Heart left ventricle (tissue), 16 donors: ENCODE results near the gene CD8A. TPM values are rescaled to one million over a fixed set of nuclear protein-coding genes. Genes with fewer than 3 reads are reported as not detected.

Experiments
- ATAC-seq, 4 donors: fragments of 200-7000 bp; cut with Tn5 transposase; one replicate each; pipeline ENCODE4 v1.9.1; 2020 to 2022; ENCODE audit warnings: moderate library complexity in 4 of 4, mild to moderate bottlenecking in 3 of 4, moderate number of reproducible peaks in 1 of 4
- DNase-seq, 5 donors: peaks; one replicate each; pipeline ENCODE4 v3.0.0-alpha.2; 2020
- H3K27ac ChIP-seq, 12 donors: fragments of 200-600 bp; sonication (generic) in 4 of 12; one replicate each; pipeline versions ENCODE4 v1.5.0 to v1.8.0; 2016 to 2022; ENCODE audit warnings: mild to moderate bottlenecking in 2 of 12
- H3K27me3 ChIP-seq, 9 donors: fragments of 200-600 bp; sonication (generic) in 2 of 9; one replicate each; pipeline versions ENCODE4 v1.5.1 to v1.8.0; 2016 to 2022; ENCODE audit warnings: mild to moderate bottlenecking in 3 of 9
- H3K36me3 ChIP-seq, 9 donors: fragments of 200-600 bp; sonication (generic) in 2 of 9; one replicate each; pipeline versions ENCODE4 v1.5.0 to v1.8.0; 2018 to 2022; ENCODE audit warnings: mild to moderate bottlenecking in 2 of 9
- H3K4me1 ChIP-seq, 12 donors: fragments of 200-600 bp; sonication (generic) in 4 of 12; one replicate each; pipeline versions ENCODE4 v1.5.0 to v1.8.0; 2016 to 2022; ENCODE audit warnings: mild to moderate bottlenecking in 3 of 12
- H3K4me3 ChIP-seq, 12 donors: fragments of 200-600 bp; sonication (generic) in 4 of 12; one replicate each; pipeline versions ENCODE4 v1.5.0 to v1.8.0; 2017 to 2022; ENCODE audit warnings: mild to moderate bottlenecking in 9 of 12, moderate library complexity in 4 of 12
- H3K9me3 ChIP-seq, 12 donors: fragments of 200-600 bp; sonication (generic) in 4 of 12; one replicate each; pipeline versions ENCODE4 v1.5.0 to v1.8.0; 2016 to 2022; ENCODE audit warnings: mild to moderate bottlenecking in 1 of 12
- CTCF ChIP-seq, 12 donors: fragments of 200-600 bp; sonication (generic) in 4 of 12; IDR thresholded peaks; one replicate each; pipeline versions ENCODE4 v1.5.0 to v1.8.0; 2018 to 2022; ENCODE audit warnings: antibody characterized with exemption in 12 of 12, mild to moderate bottlenecking in 5 of 12
- POLR2A ChIP-seq, 2 donors: fragments of 450-650 bp; IDR thresholded peaks; one replicate each; pipeline ENCODE4 v1.6.1; 2017; ENCODE audit warnings: antibody characterized with exemption in 2 of 2, mild to moderate bottlenecking in 2 of 2, moderate library complexity in 2 of 2
- WGBS, 4 donors: extraction: QIAGEN DNeasy Blood & Tissue Kit in 2 of 4; methylation state at CpG; one replicate each; pipeline versions ENCODE4 v1.1.5 to v1.1.7; 2013 to 2018; 5-methylcytosine and 5-hydroxymethylcytosine counted together
- intact Hi-C, 10 donors: fragments of 100-400 bp; cut with DNase I; formaldehyde crosslinking; loops; one replicate each; pipeline versions ENCODE4 v1.11.1 to v1.14.2; 2022
- polyA plus RNA-seq, 2 donors: library from polyadenylated mRNA; stranded (reverse); fragments of 200-250 nt; gene quantifications; one replicate each; pipeline ENCODE4 v1.2.3, GENCODE V29; 2013
- total RNA-seq, 9 donors: library from RNA; depleted of rRNA in 2 of 9; stranded (reverse); fragments of >200 nt in 2 of 9; fragmentation: NEBNext Ultra II Directional in 3 of 9; extraction: Animal tissue kit (Norgen Biotek cat#: 25700) in 3 of 9; gene quantifications; one replicate each; pipeline versions ENCODE4 v1.1.0 to v1.2.4, GENCODE V29; 2016 to 2023
- donor health status: ischemic (EF 13 %, LVEDD 7.1; RV severe dilation, severe dysfunction).
- donor health status: healthy with polysubstance abuse.
- donor health status: DM: no; HTN: yes; CAD: no.
- donor health status: DM: no; HTN: no; CAD: no.
- donor health status: ischemic (EF 25% LVEDD 6.9; RV normal size, moderate dysfunction).
- donor health status: ischemic (EF 25% LVEDD 5.7; RV mildly dilated, moderate dysfunction).
- donor health status: healthy.
- donor health status: DM: yes; HTN: yes; CAD: no.
- donor health status: ischemic (EF 35%, LVEDD 5.7; RV mildly dilated, moderate dysfunction).
- donor health status: nonischemic (EF 11% LVEDD 7.7; RV severe dilation, severe dysfunction).
- donor health status: DM: yes; HTN: yes; CAD: no.
- donor health status: PGD.
- donor health status: ischemic (EF 29% LVEDD 5.4; RV normal size, mild dysfunction).
- donor health status: nonischemic (EF 23%, LVEDD 6.1; RV moderate dilation, normal function).

The CD8A gene
- total and polyA plus RNA-seq, 11 donors: 0.24 to 11.1 (median 0.43) TPM; not detected in 1

GRCh38 chr2:86825693-86826381 is 35.1 kb upstream of the CD8A start:
- Histone ChIP-seq H3K36me3 (no peaks in the 10 kb centered on the region), H3K27me3 (peaks cover 0 to 10% (median 0%) of the 10 kb centered on the region in 9 donors), H3K27ac (peak overlapping the region in 1 of 12 donors; percentile 49), H3K4me1 (no peaks in the 10 kb centered on the region), H3K4me3 (peak overlapping the region in 1 of 12 donors; percentile 42), H3K9me3 (peaks cover 0 to 17% (median 3%) of the 10 kb centered on the region in 12 donors)
- intact Hi-C loops: no loop called here
- DNase-seq (no peak), ATAC-seq (no peak)
- TF ChIP-seq CTCF (IDR thresholded peaks at IDR 0.05): no peak
- TF ChIP-seq POLR2A (IDR thresholded peaks at IDR 0.05): no peak
- WGBS, 4 donors: 80 to 86% (median 83%) methylated on average over 16 of the region's 16 CpGs

- Histone ChIP-seq H3K36me3 (no peaks in the 10 kb centered on the region), H3K9me3 (peaks cover 0 to 17% (median 3%) of the 10 kb centered on the region in 12 donors), H3K4me3 (peak overlapping the region in 1 of 12 donors; percentile 42), H3K27ac (peak overlapping the region in 1 of 12 donors; percentile 33), H3K27me3 (peaks cover 0 to 8% (median 0%) of the 10 kb centered on the region in 9 donors), H3K4me1 (no peaks in the 10 kb centered on the region)
- DNase-seq (no peak), ATAC-seq (no peak)
- TF ChIP-seq POLR2A (IDR thresholded peaks at IDR 0.05): no peak
- no peak for TF ChIP-seq CTCF (IDR thresholded peaks at IDR 0.05)
- 78 to 91% (median 87%) methylated on average over 8 to 11 of the region's 11 CpGs for WGBS, 4 donors
- intact Hi-C loops: no loop called here
These were observed 34.5 kb upstream of the CD8A start for GRCh38 chr2:86825036-86825692.

- peaks cover 0 to 8% (median 0%) of the 10 kb centered on the region in 9 donors for H3K27me3 ChIP-seq
- intact Hi-C loops: no loop called here
These were observed 32.1 kb upstream of the CD8A start for GRCh38 chr2:86822668-86823345.

More at GRCh38 chr2:86822668-86823345, 32.1 kb upstream of the CD8A start:
- H3K27ac ChIP-seq: no peak overlapping the region
- ATAC-seq (no peak), DNase-seq (no peak)
- peaks cover 0 to 17% (median 3%) of the 10 kb centered on the region in 12 donors for H3K9me3 ChIP-seq
- WGBS, 4 donors: 76 to 93% (median 92%) methylated on average over 3 of the region's 3 CpGs
- no peak for TF ChIP-seq CTCF (IDR thresholded peaks at IDR 0.05)
- no peaks in the 10 kb centered on the region for H3K4me1 ChIP-seq
- no peaks in the 10 kb centered on the region for H3K36me3 ChIP-seq
- H3K4me3 ChIP-seq: no peak overlapping the region
